Kidney (tissue), 14 donors: ENCODE measurements around the gene AK2. TPM values are rescaled to one million over a fixed set of nuclear protein-coding genes. Genes with fewer than 3 reads are reported as not detected.

Source experiments
- DNase-seq, 5 donors: peaks; one replicate each; pipeline ENCODE4 v3.0.0-alpha.2; 2013 to 2020
- FAIRE-seq: peaks from 2 replicates; lab custom pipeline; 2012; peaks lifted over from hg19 to GRCh38; lab: Jason Lieb, UNC
- H3K27ac ChIP-seq, 2 donors: one replicate each; pipeline ENCODE4 v1.7.0; 2013; ENCODE audit warnings: low read depth in 2 of 2, low read length in 2 of 2, inconsistent platforms in 1 of 2
- H3K27me3 ChIP-seq: one replicate; pipeline ENCODE4 v1.7.1; 2013; ENCODE audit warnings: low read length, inconsistent platforms; ENCODE audit not compliant: control insufficient read depth, insufficient read depth
- H3K36me3 ChIP-seq, 3 donors: one replicate each; pipeline versions ENCODE4 v1.7.0 to v1.7.1; 2013; ENCODE audit warnings: low read length in 3 of 3, control low read depth in 1 of 3, inconsistent platforms in 1 of 3; ENCODE audit not compliant: insufficient read depth in 3 of 3, control insufficient read depth in 2 of 3
- H3K4me1 ChIP-seq, 3 donors: one replicate each; pipeline versions ENCODE4 v1.7.0 to v1.7.1; 2013; ENCODE audit warnings: low read length in 3 of 3, inconsistent platforms in 1 of 3, low read depth in 1 of 3; ENCODE audit not compliant: control insufficient read depth in 2 of 3, insufficient read depth in 2 of 3
- H3K4me3 ChIP-seq, 3 donors: one replicate each; pipeline versions ENCODE4 v1.7.0 to v1.8.1; 2013; ENCODE audit warnings: low read length in 3 of 3, control low read depth in 1 of 3, inconsistent platforms in 1 of 3
- H3K9ac ChIP-seq, 3 donors: one replicate each; pipeline versions ENCODE4 v1.7.0 to v1.7.1; 2013; ENCODE audit warnings: low read length in 3 of 3, control low read depth in 1 of 3, inconsistent platforms in 1 of 3
- H3K9me3 ChIP-seq, 3 donors: one replicate each; pipeline versions ENCODE4 v1.7.0 to v1.7.1; 2013; ENCODE audit warnings: low read length in 3 of 3, control low read depth in 1 of 3, inconsistent platforms in 1 of 3; ENCODE audit not compliant: control insufficient read depth in 2 of 3, insufficient read depth in 1 of 3
- CTCF ChIP-seq: IDR thresholded peaks from 3 replicates; pipeline ENCODE4 v1.5.1; 2012; ENCODE audit warnings: mild to moderate bottlenecking, moderate library complexity, borderline replicate concordance; ENCODE audit not compliant: insufficient read depth; ENCODE audit errors: extremely low read depth
- intact Hi-C: fragments of 100-400 bp; cut with DNase I; formaldehyde crosslinking; loops from one replicate; pipeline ENCODE4 v1.11.1; 2022
- polyA plus RNA-seq: library from polyadenylated mRNA; stranded (reverse); fragments of 350-450 nt; fragmentation: Illumina TruSeq; extraction: RNeasy Lipid Tissue Mini Kit (QIAGEN cat#74804); gene quantifications from one replicate; pipeline ENCODE4 v1.2.3, GENCODE V29; 2014; ENCODE audit warnings: low read depth, low replicate concordance; ENCODE audit not compliant: insufficient read depth
- total RNA-seq: library from RNA; stranded (reverse); fragmentation: NEBNext Ultra II Directional; extraction: Animal tissue kit (Norgen Biotek cat#: 25700); gene quantifications from one replicate; pipeline ENCODE4 v1.2.1, GENCODE V29; 2021
- donor health status: control.
- donor health status: control.
- donor health status: control.
- donor health status: control.
- donor health status: control.
- donor health status: DM: yes; HTN: yes; CAD: no.
- donor health status: Normal renal cell carcinoma (clear cell type).

The AK2 gene
- total and polyA plus RNA-seq, 2 donors from 2014 or later, result 172 to 334 TPM

GRCh38 chr1:32969566-32969965 lies 67.1 kb downstream of the AK2 start:
- Histone ChIP-seq H3K4me1 (peaks cover 0 to 5% (median 4%) of the 10 kb centered on the region in 3 donors), H3K9me3 (no peaks in the 10 kb centered on the region)

GRCh38 chr1:32967888-32968568 lies 68.7 kb downstream of the AK2 start:
- no peak for TF ChIP-seq CTCF
- FAIRE-seq, result no peak
- DNase-seq, result no peak
- peaks cover 3% of the 10 kb centered on the region for H3K27me3 ChIP-seq
- no peak overlapping the region for H3K4me3 ChIP-seq
- intact Hi-C loops, result no loop called here
- H3K4me1 ChIP-seq, result peaks cover 0 to 7% (median 4%) of the 10 kb centered on the region in 3 donors
- H3K9me3 ChIP-seq, result no peaks in the 10 kb centered on the region
- H3K36me3 ChIP-seq, result no peaks in the 10 kb centered on the region
- H3K27ac ChIP-seq, result no peak overlapping the region
- H3K9ac ChIP-seq, result no peak overlapping the region

More at GRCh38 chr1:32969566-32969965, 67.1 kb downstream of the AK2 start:
- intact Hi-C loops, result no loop called here
- FAIRE-seq (no peak), DNase-seq (no peak)
- Histone ChIP-seq H3K4me3 (no peak overlapping the region), H3K27me3 (peaks cover 3% of the 10 kb centered on the region), H3K9ac (no peak overlapping the region), H3K36me3 (no peaks in the 10 kb centered on the region), H3K27ac (no peak overlapping the region)
- no peak for TF ChIP-seq CTCF

GRCh38 chr1:32966900-32967299 lies 69.8 kb downstream of the AK2 start:
- no peak overlapping the region for H3K9ac ChIP-seq
- no peaks in the 10 kb centered on the region for H3K27me3 ChIP-seq
- no peaks in the 10 kb centered on the region for H3K9me3 ChIP-seq
- H3K36me3 ChIP-seq, result no peaks in the 10 kb centered on the region
- intact Hi-C loops, result no loop called here
- H3K27ac ChIP-seq, result no peak overlapping the region
- TF ChIP-seq CTCF, result no peak
- DNase-seq, result no peak
- FAIRE-seq, result no peak
- no peak overlapping the region for H3K4me3 ChIP-seq
- peaks cover 0 to 2% (median 0%) of the 10 kb centered on the region in 3 donors for H3K4me1 ChIP-seq
